K562 (cell line): Measurements from ENCODE around the gene TMPRSS11A.

Experiments
- CBFB ChIP-seq: sonication (generic); formaldehyde crosslinking; IDR thresholded peaks from 2 replicates; pipeline ENCODE4 v1.4.0; 2020; ENCODE audit warnings: mild to moderate bottlenecking, missing genetic modification reagents
- ZNF184 ChIP-seq: sonication (generic); formaldehyde crosslinking; IDR thresholded peaks from 2 replicates; pipeline ENCODE4 v1.5.0; 2020; ENCODE audit warnings: missing genetic modification reagents
- ZNF23 ChIP-seq: fragments of 250-450 bp; sonication (Bioruptor Pico); IDR thresholded peaks from 2 replicates; pipeline ENCODE4 v1.4.0; 2020; ENCODE audit warnings: mild to moderate bottlenecking

GRCh38 chr4:67941074-67941473 is 22.2 kb downstream of the TMPRSS11A start:
- TF ChIP-seq ZNF23 (CRISPR knock-in tag): no peak
- no peak for TF ChIP-seq CBFB (CRISPR knock-in tag)
- TF ChIP-seq ZNF184 (CRISPR knock-in tag): no peak
